ENCODE results near the gene ATP8B2. TPM values are rescaled to one million over a fixed set of nuclear protein-coding genes. Genes with fewer than 3 reads are reported as not detected.
"Not testable (repeated sequence)": the region's sequence is repeated elsewhere in the genome, so short reads cannot be mapped to it uniquely, and the experiment has no call there.

ATP8B2 gene
- total and polyA plus RNA-seq, 4 donors, result 0.75 to 16.2 (median 5.3) TPM

- H3K9ac ChIP-seq (ENCODE audit: low read depth in 1 of 2, low read length in 2 of 2), result no peak overlapping the region
- H3K9me3 ChIP-seq (ENCODE audit: control insufficient read depth in 4 of 4, low read length in 3 of 4), result no peaks in the 10 kb centered on the region
- H3K27ac ChIP-seq (ENCODE audit: low read depth in 1 of 2, low read length in 2 of 2), result no peak overlapping the region
- H3K4me1 ChIP-seq (ENCODE audit: control insufficient read depth in 4 of 4, insufficient read depth in 4 of 4, low read length in 3 of 4), result no peaks in the 10 kb centered on the region
- 83% methylated on average over 6 of the region's 6 CpGs for WGBS
- TF ChIP-seq RAD21 (IDR thresholded peaks at IDR 0.05), result no peak
- no peak for TF ChIP-seq SP1 (IDR thresholded peaks at IDR 0.05)
- TF ChIP-seq, protein P1, sequence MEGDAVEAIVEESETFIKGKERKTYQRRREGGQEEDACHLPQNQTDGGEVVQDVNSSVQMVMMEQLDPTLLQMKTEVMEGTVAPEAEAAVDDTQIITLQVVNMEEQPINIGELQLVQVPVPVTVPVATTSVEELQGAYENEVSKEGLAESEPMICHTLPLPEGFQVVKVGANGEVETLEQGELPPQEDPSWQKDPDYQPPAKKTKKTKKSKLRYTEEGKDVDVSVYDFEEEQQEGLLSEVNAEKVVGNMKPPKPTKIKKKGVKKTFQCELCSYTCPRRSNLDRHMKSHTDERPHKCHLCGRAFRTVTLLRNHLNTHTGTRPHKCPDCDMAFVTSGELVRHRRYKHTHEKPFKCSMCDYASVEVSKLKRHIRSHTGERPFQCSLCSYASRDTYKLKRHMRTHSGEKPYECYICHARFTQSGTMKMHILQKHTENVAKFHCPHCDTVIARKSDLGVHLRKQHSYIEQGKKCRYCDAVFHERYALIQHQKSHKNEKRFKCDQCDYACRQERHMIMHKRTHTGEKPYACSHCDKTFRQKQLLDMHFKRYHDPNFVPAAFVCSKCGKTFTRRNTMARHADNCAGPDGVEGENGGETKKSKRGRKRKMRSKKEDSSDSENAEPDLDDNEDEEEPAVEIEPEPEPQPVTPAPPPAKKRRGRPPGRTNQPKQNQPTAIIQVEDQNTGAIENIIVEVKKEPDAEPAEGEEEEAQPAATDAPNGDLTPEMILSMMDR (IDR thresholded peaks at IDR 0.05; ENCODE audit: low read depth, low read length, missing input control), result no peak
- TF ChIP-seq, protein P2, sequence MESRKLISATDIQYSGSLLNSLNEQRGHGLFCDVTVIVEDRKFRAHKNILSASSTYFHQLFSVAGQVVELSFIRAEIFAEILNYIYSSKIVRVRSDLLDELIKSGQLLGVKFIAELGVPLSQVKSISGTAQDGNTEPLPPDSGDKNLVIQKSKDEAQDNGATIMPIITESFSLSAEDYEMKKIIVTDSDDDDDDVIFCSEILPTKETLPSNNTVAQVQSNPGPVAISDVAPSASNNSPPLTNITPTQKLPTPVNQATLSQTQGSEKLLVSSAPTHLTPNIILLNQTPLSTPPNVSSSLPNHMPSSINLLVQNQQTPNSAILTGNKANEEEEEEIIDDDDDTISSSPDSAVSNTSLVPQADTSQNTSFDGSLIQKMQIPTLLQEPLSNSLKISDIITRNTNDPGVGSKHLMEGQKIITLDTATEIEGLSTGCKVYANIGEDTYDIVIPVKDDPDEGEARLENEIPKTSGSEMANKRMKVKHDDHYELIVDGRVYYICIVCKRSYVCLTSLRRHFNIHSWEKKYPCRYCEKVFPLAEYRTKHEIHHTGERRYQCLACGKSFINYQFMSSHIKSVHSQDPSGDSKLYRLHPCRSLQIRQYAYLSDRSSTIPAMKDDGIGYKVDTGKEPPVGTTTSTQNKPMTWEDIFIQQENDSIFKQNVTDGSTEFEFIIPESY (IDR thresholded peaks at IDR 0.05), result no peak
- no peak for TF ChIP-seq HNF4A (conservative IDR thresholded peaks at IDR 0.05)
- no peak for TF ChIP-seq GABPA (IDR thresholded peaks at IDR 0.05 in 1 of 2, conservative IDR thresholded peaks at IDR 0.05 in 1 of 2)
- no peak for TF ChIP-seq YY1 (IDR thresholded peaks at IDR 0.05)
- TF ChIP-seq FOXA1 (IDR thresholded peaks at IDR 0.05), result no peak
- TF ChIP-seq TAF1 (conservative IDR thresholded peaks at IDR 0.05), result no peak
- no peak for TF ChIP-seq MAX (IDR thresholded peaks at IDR 0.05)
- TF ChIP-seq EGR1 (IDR thresholded peaks at IDR 0.05; ENCODE audit: low read depth in 2 of 2), result no peak
- no peak for TF ChIP-seq FOXA2 (IDR thresholded peaks at IDR 0.05)
- H3K27me3 ChIP-seq (ENCODE audit: control insufficient read depth in 4 of 4, insufficient read depth in 4 of 4, low read length in 3 of 4), result no peaks in the 10 kb centered on the region
- H3K36me3 ChIP-seq (ENCODE audit: control insufficient read depth in 4 of 4, insufficient read depth in 3 of 4, low read depth in 1 of 4, low read length in 3 of 4), result no peaks in the 10 kb centered on the region
- no peak for DNase-seq (ENCODE audit: low spot score)
- H3K4me3 ChIP-seq (ENCODE audit: low read depth in 1 of 3, low read length in 3 of 3), result no peak overlapping the region
Measured at GRCh38 chr1:154371436-154371835, 46.1 kb downstream of the ATP8B2 start.

- not testable (repeated sequence) for H3K27me3 ChIP-seq (ENCODE audit: control insufficient read depth in 4 of 4, insufficient read depth in 4 of 4, low read length in 3 of 4); DNase-seq (ENCODE audit: low spot score); H3K9ac ChIP-seq (ENCODE audit: low read depth in 1 of 2, low read length in 2 of 2); H3K4me3 ChIP-seq (ENCODE audit: low read depth in 1 of 3, low read length in 3 of 3); H3K36me3 ChIP-seq (ENCODE audit: control insufficient read depth in 4 of 4, insufficient read depth in 3 of 4, low read depth in 1 of 4, low read length in 3 of 4); H3K9me3 ChIP-seq (ENCODE audit: control insufficient read depth in 4 of 4, low read length in 3 of 4); H3K27ac ChIP-seq (ENCODE audit: low read depth in 1 of 2, low read length in 2 of 2); H3K4me1 ChIP-seq (ENCODE audit: control insufficient read depth in 4 of 4, insufficient read depth in 4 of 4, low read length in 3 of 4)
- 82% methylated on average over 7 of the region's 7 CpGs for WGBS
Measured at GRCh38 chr1:154373777-154374357, 48.5 kb downstream of the ATP8B2 start.

GRCh38 chr1:154379301-154379700 lies 54.0 kb downstream of the ATP8B2 start:
- 90% methylated on average over 16 of the region's 16 CpGs for WGBS
- H3K27ac ChIP-seq (ENCODE audit: low read depth in 1 of 2, low read length in 2 of 2), result no peak overlapping the region
- H3K36me3 ChIP-seq (ENCODE audit: control insufficient read depth in 4 of 4, insufficient read depth in 3 of 4, low read depth in 1 of 4, low read length in 3 of 4), result no peaks in the 10 kb centered on the region
- no peaks in the 10 kb centered on the region for H3K4me1 ChIP-seq (ENCODE audit: control insufficient read depth in 4 of 4, insufficient read depth in 4 of 4, low read length in 3 of 4)
- H3K9ac ChIP-seq (ENCODE audit: low read depth in 1 of 2, low read length in 2 of 2), result no peak overlapping the region
- H3K4me3 ChIP-seq (ENCODE audit: low read depth in 1 of 3, low read length in 3 of 3), result no peak overlapping the region
- no peaks in the 10 kb centered on the region for H3K27me3 ChIP-seq (ENCODE audit: control insufficient read depth in 4 of 4, insufficient read depth in 4 of 4, low read length in 3 of 4)
- H3K9me3 ChIP-seq (ENCODE audit: control insufficient read depth in 4 of 4, low read length in 3 of 4), result no peaks in the 10 kb centered on the region
- DNase-seq (ENCODE audit: low spot score), result no peak
- TF ChIP-seq, protein P2 (IDR thresholded peaks at IDR 0.05), result no peak
- TF ChIP-seq FOXA2 (IDR thresholded peaks at IDR 0.05) (no peak), YY1 (IDR thresholded peaks at IDR 0.05) (no peak), JUND (IDR thresholded peaks at IDR 0.05) (no peak), EGR1 (IDR thresholded peaks at IDR 0.05; ENCODE audit: low read depth in 2 of 2) (no peak), GABPA (IDR thresholded peaks at IDR 0.05 in 1 of 2, conservative IDR thresholded peaks at IDR 0.05 in 1 of 2) (no peak), FOXA1 (IDR thresholded peaks at IDR 0.05) (no peak), HNF4G (IDR thresholded peaks at IDR 0.05) (no peak)
- TF ChIP-seq, protein P1 (IDR thresholded peaks at IDR 0.05; ENCODE audit: low read depth, low read length, missing input control), result no peak
- TF ChIP-seq, protein P3, sequence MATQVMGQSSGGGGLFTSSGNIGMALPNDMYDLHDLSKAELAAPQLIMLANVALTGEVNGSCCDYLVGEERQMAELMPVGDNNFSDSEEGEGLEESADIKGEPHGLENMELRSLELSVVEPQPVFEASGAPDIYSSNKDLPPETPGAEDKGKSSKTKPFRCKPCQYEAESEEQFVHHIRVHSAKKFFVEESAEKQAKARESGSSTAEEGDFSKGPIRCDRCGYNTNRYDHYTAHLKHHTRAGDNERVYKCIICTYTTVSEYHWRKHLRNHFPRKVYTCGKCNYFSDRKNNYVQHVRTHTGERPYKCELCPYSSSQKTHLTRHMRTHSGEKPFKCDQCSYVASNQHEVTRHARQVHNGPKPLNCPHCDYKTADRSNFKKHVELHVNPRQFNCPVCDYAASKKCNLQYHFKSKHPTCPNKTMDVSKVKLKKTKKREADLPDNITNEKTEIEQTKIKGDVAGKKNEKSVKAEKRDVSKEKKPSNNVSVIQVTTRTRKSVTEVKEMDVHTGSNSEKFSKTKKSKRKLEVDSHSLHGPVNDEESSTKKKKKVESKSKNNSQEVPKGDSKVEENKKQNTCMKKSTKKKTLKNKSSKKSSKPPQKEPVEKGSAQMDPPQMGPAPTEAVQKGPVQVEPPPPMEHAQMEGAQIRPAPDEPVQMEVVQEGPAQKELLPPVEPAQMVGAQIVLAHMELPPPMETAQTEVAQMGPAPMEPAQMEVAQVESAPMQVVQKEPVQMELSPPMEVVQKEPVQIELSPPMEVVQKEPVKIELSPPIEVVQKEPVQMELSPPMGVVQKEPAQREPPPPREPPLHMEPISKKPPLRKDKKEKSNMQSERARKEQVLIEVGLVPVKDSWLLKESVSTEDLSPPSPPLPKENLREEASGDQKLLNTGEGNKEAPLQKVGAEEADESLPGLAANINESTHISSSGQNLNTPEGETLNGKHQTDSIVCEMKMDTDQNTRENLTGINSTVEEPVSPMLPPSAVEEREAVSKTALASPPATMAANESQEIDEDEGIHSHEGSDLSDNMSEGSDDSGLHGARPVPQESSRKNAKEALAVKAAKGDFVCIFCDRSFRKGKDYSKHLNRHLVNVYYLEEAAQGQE (IDR thresholded peaks at IDR 0.05), result no peak
